GM04504 (cell line): Measurements from ENCODE around the gene SPEG.

Source experiments
- DNase-seq: peaks from one replicate; pipeline ENCODE4 v3.0.0-alpha.2; 2012; ENCODE audit warnings: low read depth

Gene SPEG

DNA sequence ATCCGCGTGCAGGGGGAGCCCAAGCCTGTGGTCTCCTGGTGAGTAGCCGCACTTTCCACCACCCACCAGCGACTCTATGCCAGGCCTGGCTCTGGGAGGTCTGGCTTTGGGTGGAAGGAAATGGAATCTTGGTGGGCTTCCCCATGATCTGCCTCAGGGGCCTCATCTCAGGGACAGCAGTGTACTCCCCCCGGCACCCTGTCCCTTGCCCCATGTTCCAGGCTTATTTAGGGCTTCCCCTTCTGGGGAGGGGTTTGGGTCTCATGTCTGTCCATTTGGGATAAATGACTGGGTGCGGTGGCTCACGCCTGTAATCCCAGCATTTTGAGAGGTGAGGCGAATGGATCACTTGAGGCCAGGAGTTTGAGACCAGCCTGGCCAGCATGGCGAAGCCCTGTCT lies 27.7 kb downstream of the SPEG start:
- DNase-seq: no peak

DNA sequence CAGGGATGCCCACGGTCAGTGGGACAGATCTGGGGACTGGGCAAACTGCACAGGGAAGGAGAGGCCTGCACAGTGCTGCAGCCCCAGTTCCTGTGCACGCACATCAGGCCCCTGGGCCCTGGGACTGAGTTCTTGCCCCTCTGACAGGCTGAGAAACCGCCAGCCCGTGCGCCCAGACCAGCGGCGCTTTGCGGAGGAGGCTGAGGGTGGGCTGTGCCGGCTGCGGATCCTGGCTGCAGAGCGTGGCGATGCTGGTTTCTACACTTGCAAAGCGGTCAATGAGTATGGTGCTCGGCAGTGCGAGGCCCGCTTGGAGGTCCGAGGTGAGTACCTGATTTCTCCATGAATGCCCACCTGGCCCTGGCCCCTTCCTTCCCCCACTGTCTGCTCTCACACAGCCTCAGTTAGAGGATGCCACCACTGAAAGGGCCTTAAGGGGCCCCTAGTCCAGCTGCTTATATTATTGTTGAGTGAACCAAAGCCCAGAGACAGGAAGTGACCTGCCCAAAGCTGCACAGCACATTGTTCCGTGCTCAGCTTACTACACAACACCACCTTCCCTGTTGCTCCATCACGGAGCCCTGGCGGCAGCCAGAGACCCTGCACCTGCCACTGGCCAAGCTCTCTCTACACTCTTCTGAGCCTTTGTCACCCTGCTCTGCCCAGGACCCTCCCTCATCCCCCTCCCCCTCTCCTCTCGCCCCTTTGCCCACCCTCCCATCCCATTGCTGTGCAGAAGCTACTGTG lies 29.8 kb downstream of the SPEG start:
- no peak for DNase-seq

DNA sequence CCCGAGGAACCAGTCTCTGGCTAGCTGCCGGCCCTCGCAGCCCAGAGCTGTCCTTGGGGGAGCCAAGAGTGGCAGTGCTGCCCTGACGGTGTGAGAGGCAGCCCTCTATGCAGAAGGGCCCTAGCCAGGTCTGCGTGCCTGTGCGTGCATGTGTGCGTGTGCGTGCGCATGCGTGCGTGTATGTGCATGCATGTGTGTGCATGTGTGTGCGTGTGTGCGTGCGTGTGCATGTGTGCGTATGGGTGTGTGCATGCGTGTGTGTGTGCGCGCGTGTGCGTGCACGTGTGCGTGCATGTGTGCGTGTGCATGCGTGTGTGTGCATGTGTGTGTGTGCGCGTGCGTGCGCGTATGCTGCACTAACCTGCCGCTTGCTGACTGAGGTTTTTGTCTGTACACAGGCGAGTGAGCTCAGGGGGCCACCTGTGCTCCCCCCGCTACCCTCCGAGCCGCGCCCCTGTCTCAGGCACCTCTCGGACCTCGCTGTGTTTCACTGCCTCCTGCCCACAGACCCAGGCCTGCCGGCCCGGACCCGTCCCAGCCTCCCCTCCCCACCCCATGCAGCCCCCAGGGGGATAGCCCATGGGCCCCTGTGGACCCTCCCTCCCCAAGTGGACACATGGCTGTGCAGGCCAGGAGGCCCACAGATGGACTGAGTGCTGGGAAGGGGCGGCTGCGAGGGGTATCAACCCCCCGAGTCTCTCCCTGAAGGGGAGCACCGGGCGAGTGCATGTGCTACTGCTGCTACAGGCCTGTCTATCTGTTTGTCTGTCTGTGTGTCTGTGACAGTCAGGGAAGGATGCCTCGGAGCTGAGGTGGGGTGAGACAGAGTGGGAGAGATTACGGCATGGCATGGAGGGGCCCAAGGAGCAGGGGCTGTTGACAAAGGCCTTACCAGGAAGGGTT lies 31.3 kb downstream of the SPEG start:
- DNase-seq: no peak

DNA sequence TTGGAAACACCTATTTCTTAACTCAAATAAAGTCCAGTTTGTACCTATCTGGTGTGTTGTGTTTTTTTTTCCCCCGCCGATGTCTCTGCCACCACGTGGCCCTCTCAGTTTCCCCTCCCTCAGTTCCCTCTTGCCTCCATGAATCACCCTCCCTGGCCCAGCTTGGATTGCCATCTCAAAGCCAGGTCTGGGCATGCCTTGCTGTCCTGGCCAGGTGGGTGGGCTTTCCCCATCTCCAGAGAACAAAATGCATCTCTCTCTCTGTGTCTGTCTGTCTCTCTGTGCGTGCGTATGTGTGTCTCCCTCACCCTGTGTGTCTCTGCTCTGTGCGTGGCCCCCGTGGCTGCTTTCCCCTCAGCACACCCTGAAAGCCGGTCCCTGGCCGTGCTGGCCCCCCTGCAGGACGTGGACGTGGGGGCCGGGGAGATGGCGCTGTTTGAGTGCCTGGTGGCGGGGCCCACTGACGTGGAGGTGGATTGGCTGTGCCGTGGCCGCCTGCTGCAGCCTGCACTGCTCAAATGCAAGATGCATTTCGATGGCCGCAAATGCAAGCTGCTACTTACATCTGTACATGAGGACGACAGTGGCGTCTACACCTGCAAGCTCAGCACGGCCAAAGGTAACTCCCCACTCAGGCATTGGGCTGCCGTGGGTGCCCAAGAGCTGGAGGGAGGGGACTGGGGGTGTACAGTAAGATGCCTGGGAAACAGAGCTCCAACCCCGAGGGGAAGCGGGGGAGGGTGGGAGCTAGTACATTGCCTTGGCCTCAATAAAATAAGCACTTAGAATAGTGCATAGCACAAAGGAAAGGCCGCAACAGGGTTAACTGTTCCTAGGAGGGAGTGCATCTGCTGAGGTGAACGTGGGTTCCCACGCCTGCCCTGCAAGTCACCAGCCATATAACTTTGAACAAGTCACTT lies 32.4 kb downstream of the SPEG start:
- DNase-seq: no peak

DNA sequence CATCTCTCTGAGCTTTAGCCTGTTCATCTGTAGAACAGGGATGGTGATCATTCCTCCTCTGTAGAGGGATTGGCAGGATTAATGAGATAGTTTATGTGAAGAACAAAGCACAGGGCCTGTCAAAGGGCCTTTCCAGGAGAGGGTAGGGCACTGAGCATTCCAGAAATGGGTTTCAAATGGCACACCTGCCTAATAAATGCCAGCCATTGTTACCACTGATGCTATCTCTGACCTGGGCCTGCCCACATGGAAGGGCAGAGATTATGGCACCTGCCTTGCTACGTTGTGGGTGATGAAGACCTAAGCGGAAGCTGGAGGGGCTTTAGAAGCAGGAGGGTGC lies 33.1 kb downstream of the SPEG start:
- DNase-seq: no peak

GRCh38 chr2:219468410-219469185 lies 34.0 kb downstream of the SPEG start:
- DNase-seq: no peak

DNA sequence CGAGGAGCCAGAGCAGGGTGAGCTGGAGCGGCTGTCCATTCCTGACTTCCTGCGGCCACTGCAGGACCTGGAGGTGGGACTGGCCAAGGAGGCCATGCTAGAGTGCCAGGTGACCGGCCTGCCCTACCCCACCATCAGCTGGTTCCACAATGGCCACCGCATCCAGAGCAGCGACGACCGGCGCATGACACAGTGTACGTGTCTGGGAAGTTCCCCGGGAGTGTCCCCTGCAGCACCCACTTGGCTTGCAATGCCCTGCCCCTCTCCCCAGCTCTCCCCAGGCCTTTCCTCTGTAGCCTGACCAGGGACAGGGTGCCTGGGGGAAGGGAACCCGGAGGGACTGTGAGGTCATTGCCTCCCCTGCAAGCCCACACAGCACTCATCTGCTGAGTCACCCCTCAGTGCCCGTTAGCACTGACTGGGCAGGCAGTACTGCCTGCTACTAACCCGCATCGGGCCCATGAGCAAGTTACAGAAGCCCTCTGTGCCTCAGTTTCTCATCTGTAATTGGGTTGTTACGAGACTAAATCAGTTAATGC lies 34.6 kb downstream of the SPEG start:
- DNase-seq: no peak

GRCh38 chr2:219470429-219470828 lies 35.8 kb downstream of the SPEG start:
- DNase-seq: no peak

- DNase-seq: no peak
Measured at GRCh38 chr2:219471476-219472371, 37.1 kb downstream of the SPEG start.

GRCh38 chr2:219472629-219473187 lies 38.1 kb downstream of the SPEG start:
- DNase-seq: no peak

DNA sequence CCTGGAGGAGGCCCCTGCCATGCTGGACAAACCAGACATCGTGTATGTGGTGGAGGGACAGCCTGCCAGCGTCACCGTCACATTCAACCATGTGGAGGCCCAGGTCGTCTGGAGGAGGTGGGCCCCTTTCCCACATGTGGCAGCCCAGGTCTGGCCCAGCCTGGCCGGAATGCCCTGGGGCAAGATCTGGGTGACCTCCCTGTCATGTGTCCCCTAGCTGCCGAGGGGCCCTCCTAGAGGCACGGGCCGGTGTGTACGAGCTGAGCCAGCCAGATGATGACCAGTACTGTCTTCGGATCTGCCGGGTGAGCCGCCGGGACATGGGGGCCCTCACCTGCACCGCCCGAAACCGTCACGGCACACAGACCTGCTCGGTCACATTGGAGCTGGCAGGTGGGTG lies 38.9 kb downstream of the SPEG start:
- no peak for DNase-seq

DNA sequence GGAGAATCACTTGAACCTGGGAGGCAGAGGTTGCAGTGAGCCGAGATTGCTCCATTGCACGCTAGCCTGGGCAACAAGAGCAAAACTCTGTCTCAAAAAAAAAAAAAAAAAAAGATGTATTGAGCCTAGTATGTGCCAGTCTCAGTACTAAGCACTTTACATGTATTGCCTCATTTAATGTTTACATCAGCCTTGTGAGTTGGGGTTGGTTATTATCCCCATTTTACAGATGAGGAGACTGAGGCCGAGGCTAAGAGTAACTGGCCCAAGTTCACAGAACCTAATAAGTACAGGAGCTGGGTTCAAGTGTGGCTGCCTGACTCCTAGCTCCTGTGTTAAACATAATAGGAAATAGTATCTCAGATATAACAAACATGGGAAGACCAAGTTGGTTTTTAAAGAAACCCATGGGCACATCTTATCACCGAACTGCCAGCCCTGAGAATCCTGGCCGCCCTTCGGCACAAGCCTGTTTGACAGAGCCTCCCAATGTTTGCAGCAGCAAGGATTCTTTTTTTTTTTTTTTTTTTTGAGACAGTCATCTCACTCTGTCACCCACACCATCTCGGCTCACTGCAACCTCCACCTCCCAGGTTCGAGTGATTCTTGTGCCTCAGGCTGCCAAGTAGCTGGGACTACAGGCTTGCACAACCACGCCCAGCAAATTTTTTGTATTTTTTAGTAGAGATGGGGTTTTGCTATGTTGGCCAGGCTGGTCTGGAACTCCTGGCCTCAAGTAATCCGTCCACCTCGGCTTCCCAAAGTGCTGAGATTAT lies 39.8 kb downstream of the SPEG start:
- DNase-seq: no peak

DNA sequence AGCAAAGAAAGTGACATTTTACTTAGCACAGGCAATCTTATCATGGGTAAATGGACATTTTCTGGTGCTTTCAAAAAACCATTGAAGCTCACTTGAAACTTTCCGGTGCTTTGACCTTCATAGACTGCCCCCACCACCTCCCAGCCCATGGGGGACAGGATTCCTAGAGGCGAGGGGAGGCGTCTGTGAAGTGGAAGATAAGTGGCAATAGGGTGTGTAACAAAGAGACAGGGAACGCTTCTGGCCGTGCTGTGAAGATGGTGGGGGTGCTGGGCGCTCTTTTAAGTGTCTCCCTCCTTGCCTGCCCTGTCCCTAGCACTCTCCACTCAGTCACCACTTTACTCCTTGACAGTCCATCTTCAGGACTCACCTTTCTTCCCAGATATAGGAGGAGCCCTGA lies 40.6 kb downstream of the SPEG start:
- no peak for DNase-seq

GRCh38 chr2:219475697-219476651 lies 41.3 kb downstream of the SPEG start:
- no peak for DNase-seq

GRCh38 chr2:219476652-219477151 lies 42.1 kb downstream of the SPEG start:
- no peak for DNase-seq

DNA sequence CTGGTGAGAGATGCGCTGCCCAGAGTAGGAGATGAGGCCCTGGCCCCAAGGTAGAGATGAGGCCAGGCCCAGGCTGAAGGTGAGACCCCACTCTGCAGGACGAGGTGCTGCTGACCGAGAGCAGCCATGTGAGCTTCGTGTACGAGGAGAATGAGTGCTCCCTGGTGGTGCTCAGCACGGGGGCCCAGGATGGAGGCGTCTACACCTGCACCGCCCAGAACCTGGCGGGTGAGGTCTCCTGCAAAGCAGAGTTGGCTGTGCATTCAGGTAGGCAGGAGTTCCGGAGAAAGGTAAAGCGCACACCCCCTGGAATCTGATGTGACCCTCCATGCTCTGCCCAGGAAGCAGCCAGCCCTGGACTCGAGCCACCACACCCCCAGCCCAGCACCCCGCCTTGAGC lies 42.5 kb downstream of the SPEG start:
- DNase-seq: no peak

DNA sequence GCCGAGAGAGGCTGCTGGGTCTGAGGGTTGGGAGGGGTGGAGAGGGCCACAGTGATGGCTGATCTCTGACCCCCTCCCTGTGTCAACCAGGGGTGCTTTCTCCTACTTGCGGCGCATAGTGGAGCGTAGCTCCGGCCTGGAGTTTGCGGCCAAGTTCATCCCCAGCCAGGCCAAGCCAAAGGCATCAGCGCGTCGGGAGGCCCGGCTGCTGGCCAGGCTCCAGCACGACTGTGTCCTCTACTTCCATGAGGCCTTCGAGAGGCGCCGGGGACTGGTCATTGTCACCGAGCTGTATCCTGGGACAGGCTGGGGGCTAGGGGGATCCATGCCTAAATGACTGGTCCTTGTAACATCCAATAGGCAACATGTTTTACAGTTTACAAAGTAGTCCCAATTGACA lies 43.2 kb downstream of the SPEG start:
- no peak for DNase-seq

DNA sequence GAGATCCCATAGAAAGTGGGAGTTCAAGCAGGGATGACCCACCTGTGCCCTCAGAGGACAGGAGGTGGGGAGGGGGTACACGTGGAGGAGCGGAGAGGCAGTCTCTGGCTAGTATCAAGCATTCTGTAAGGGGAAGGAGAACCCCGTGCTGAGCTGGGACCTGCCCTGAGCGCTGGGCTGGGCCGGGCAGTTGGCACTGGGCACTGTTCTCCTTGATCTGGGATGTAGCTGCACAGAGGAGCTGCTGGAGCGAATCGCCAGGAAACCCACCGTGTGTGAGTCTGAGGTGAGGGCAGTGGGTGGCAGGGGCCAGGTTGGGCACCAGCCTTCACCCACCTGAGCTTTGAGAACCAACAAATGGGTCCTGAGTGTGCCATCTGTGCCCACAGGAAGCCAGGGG lies 44.3 kb downstream of the SPEG start:
- no peak for DNase-seq
